ENCODE measurements around the gene MED13L. TPM values are rescaled to one million over a fixed set of nuclear protein-coding genes. Genes with fewer than 3 reads are reported as not detected.

Gene MED13L
- total and polyA plus RNA-seq, 2 donors (not counting 3 experiments of a cell fraction or from before 2014, with no cell fraction given), result 27.4 to 93.6 TPM

DNA sequence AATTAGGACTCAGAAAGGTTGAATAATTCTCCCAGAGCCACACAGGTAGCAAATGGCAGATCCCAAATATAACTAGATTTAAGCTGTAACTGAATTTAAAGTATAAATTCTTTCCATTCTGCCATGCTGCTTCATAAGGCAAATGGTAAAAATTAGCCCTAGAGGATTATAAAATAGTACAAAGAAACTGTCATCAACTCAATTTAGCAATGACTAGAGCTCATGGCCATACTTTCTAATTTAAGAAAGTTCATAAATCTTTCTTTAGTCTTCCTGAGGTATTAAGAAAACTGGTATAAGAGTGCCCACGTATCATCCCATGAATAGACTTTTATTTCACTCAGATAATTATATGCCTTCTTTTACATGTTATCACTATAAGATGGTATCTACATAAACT is 34.8 kb downstream of the MED13L start:
- intact Hi-C loops (cut with micrococcal nuclease) (no loop called here), dilution Hi-C loops (cut with MboI; ENCODE audit: extremely low pct_ligation_motif_present, low sequenced_read_pairs) (no loop called here)
- no peaks in the 10 kb centered on the region for H3K36me3 ChIP-seq (ENCODE audit: control insufficient read depth in 2 of 2, extremely low read depth in 1 of 2, insufficient read depth in 2 of 2, low read length in 2 of 2)
- H3K27ac ChIP-seq (ENCODE audit: insufficient read depth, low read depth, low read length), result no peak overlapping the region
- no peaks in the 10 kb centered on the region for H3K9me1 ChIP-seq (replicated peaks; ENCODE audit: control insufficient read depth, extremely low read depth, insufficient read depth, low read length)
- no peaks in the 10 kb centered on the region for H3K27me3 ChIP-seq (ENCODE audit: control insufficient read depth in 2 of 2, insufficient read depth in 2 of 2, low read length in 2 of 2)
- ChIA-PET POLR2A (no interaction called here), CTCF (no interaction called here)
- TF ChIP-seq EZH2 (IDR thresholded peaks at IDR 0.05; ENCODE audit: borderline replicate concordance, low read depth, low read length, severe bottlenecking), result no peak
- no peak for TF ChIP-seq POLR2AphosphoS5 (IDR thresholded peaks at IDR 0.05; ENCODE audit: insufficient read depth, low read depth, low read length)
- TF ChIP-seq POLR2A (IDR thresholded peaks at IDR 0.05; ENCODE audit: low read depth, low read length), result no peak
- no peak for TF ChIP-seq FOS (IDR thresholded peaks at IDR 0.05; ENCODE audit: borderline replicate concordance, insufficient read depth, low read length)
- TF ChIP-seq, protein P1, sequence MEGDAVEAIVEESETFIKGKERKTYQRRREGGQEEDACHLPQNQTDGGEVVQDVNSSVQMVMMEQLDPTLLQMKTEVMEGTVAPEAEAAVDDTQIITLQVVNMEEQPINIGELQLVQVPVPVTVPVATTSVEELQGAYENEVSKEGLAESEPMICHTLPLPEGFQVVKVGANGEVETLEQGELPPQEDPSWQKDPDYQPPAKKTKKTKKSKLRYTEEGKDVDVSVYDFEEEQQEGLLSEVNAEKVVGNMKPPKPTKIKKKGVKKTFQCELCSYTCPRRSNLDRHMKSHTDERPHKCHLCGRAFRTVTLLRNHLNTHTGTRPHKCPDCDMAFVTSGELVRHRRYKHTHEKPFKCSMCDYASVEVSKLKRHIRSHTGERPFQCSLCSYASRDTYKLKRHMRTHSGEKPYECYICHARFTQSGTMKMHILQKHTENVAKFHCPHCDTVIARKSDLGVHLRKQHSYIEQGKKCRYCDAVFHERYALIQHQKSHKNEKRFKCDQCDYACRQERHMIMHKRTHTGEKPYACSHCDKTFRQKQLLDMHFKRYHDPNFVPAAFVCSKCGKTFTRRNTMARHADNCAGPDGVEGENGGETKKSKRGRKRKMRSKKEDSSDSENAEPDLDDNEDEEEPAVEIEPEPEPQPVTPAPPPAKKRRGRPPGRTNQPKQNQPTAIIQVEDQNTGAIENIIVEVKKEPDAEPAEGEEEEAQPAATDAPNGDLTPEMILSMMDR (IDR thresholded peaks at IDR 0.05; ENCODE audit: extremely low read depth in 1 of 2, insufficient read depth in 1 of 2, low read depth in 1 of 2, low read length in 2 of 2), result no peak
- no peak for TF ChIP-seq GATA2 (IDR thresholded peaks at IDR 0.05; ENCODE audit: insufficient read depth, insufficient read length, low read depth, low read length)
- no peak for TF ChIP-seq MYC (IDR thresholded peaks at IDR 0.05; ENCODE audit: low read depth, low read length)
- TF ChIP-seq, protein P2, sequence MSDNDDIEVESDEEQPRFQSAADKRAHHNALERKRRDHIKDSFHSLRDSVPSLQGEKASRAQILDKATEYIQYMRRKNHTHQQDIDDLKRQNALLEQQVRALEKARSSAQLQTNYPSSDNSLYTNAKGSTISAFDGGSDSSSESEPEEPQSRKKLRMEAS (IDR thresholded peaks at IDR 0.05; ENCODE audit: insufficient read depth, insufficient read length), result no peak
- TF ChIP-seq JUN (IDR thresholded peaks at IDR 0.05; ENCODE audit: borderline replicate concordance, insufficient read depth, insufficient read length, low read depth), result no peak
- no peak overlapping the region for H3K4me3 ChIP-seq (replicated peaks in 1 of 3; ENCODE audit: insufficient read depth in 1 of 3, low read depth in 1 of 3, low read length in 3 of 3)
- peaks cover 22% of the 10 kb centered on the region for H3K4me1 ChIP-seq (ENCODE audit: control insufficient read depth, extremely low read depth, insufficient read depth, low read length)
- peaks cover 89% of the 10 kb centered on the region for H3K79me2 ChIP-seq (ENCODE audit: control insufficient read depth, insufficient read depth, low read length)
- DNase-seq (ENCODE audit: low read depth, low spot score) (no peak), FAIRE-seq (no peak)
- H2AFZ ChIP-seq (ENCODE audit: low read depth, low read length), result no peak overlapping the region
- H3K4me2 ChIP-seq (ENCODE audit: insufficient read depth, low read length), result no peak overlapping the region
- H4K20me1 ChIP-seq (replicated peaks; ENCODE audit: control insufficient read depth, extremely low read depth, insufficient read depth, low read length), result peaks cover 29% of the 10 kb centered on the region
- BruUV-seq (replicated peaks), result no TSS peak
- no peak overlapping the region for H3K9ac ChIP-seq (replicated peaks; ENCODE audit: extremely low read depth, insufficient read depth, low read length)
- no peaks in the 10 kb centered on the region for H3K9me3 ChIP-seq (replicated peaks; ENCODE audit: control insufficient read depth, insufficient read depth, low read length)
